ENCODE data around the gene CPT1A. TPM values are rescaled to one million over a fixed set of nuclear protein-coding genes. Genes with fewer than 3 reads are reported as not detected.

CPT1A gene
- total RNA-seq, 2 experiments from 2014 or later: 11.3 to 13.2 TPM

- intact Hi-C loops (cut with DNase I, micrococcal nuclease): loop anchor here in 1 of 2 experiments (5.0 kb wide), 1 partner anchor 38 kb away; the partner anchor contains the start of gene CPT1A
- DNase-seq (no peak), ATAC-seq (ENCODE audit: poor library complexity) (no peak)
- H3K4me3 Mint-ChIP-seq: no peak overlapping the region
- ChIA-PET POLR2A (no interaction called here), CTCF (no interaction called here)
- no peak for TF ChIP-seq CTCF (IDR thresholded peaks at IDR 0.05)
- no peaks in the 10 kb centered on the region for H3K9me3 Mint-ChIP-seq
- Histone ChIP-seq H3K27me3 (ENCODE audit: control insufficient read depth in 1 of 2, insufficient read depth in 2 of 2, low read length in 2 of 2) (no peaks in the 10 kb centered on the region), H3K4me1 (ENCODE audit: insufficient read depth, low read length) (no peaks in the 10 kb centered on the region), H3K4me3 (ENCODE audit: low read length) (no peak overlapping the region), H3K9me3 (ENCODE audit: control insufficient read depth in 1 of 2, insufficient read depth in 1 of 2, low read length in 2 of 2) (no peaks in the 10 kb centered on the region), H3K27ac (ENCODE audit: low read depth in 1 of 2, low read length in 2 of 2) (no peak overlapping the region), H3K36me3 (ENCODE audit: insufficient read depth, low read length) (peaks cover 22% of the 10 kb centered on the region)
- no peak overlapping the region for H3K27ac Mint-ChIP-seq
- H3K27me3 Mint-ChIP-seq: no peaks in the 10 kb centered on the region
- H3K36me3 Mint-ChIP-seq (ENCODE audit: low read depth): peaks cover 58% of the 10 kb centered on the region
- no peaks in the 10 kb centered on the region for H3K4me1 Mint-ChIP-seq (ENCODE audit: low read depth)
Observed at GRCh38 chr11:68804786-68805185, 36.9 kb downstream of the CPT1A start.

GRCh38 chr11:68803766-68804165, 38.0 kb downstream of the CPT1A start:
- ChIA-PET POLR2A (no interaction called here), CTCF (no interaction called here)
- Mint-ChIP-seq H3K4me1 (ENCODE audit: low read depth) (no peaks in the 10 kb centered on the region), H3K4me3 (no peak overlapping the region), H3K36me3 (ENCODE audit: low read depth) (peaks cover 59% of the 10 kb centered on the region), H3K9me3 (no peaks in the 10 kb centered on the region), H3K27me3 (no peaks in the 10 kb centered on the region), H3K27ac (no peak overlapping the region)
- Histone ChIP-seq H3K36me3 (ENCODE audit: insufficient read depth, low read length) (peaks cover 28% of the 10 kb centered on the region), H3K27ac (ENCODE audit: low read depth in 1 of 2, low read length in 2 of 2) (no peak overlapping the region), H3K27me3 (ENCODE audit: control insufficient read depth in 1 of 2, insufficient read depth in 2 of 2, low read length in 2 of 2) (no peaks in the 10 kb centered on the region), H3K4me1 (ENCODE audit: insufficient read depth, low read length) (no peaks in the 10 kb centered on the region), H3K4me3 (ENCODE audit: low read length) (no peak overlapping the region), H3K9me3 (ENCODE audit: control insufficient read depth in 1 of 2, insufficient read depth in 1 of 2, low read length in 2 of 2) (no peaks in the 10 kb centered on the region)
- DNase-seq (no peak), ATAC-seq (ENCODE audit: poor library complexity) (no peak)
- TF ChIP-seq CTCF (IDR thresholded peaks at IDR 0.05): no peak
- intact Hi-C loops (cut with DNase I, micrococcal nuclease): no loop called here

- Mint-ChIP-seq H3K27me3 (no peaks in the 10 kb centered on the region), H3K36me3 (ENCODE audit: low read depth) (peaks cover 85% of the 10 kb centered on the region), H3K9me3 (no peaks in the 10 kb centered on the region), H3K4me3 (no peak overlapping the region), H3K4me1 (ENCODE audit: low read depth) (no peaks in the 10 kb centered on the region), H3K27ac (no peak overlapping the region)
- Histone ChIP-seq H3K36me3 (ENCODE audit: insufficient read depth, low read length) (peaks cover 39% of the 10 kb centered on the region), H3K9me3 (ENCODE audit: control insufficient read depth in 1 of 2, insufficient read depth in 1 of 2, low read length in 2 of 2) (no peaks in the 10 kb centered on the region), H3K27me3 (ENCODE audit: control insufficient read depth in 1 of 2, insufficient read depth in 2 of 2, low read length in 2 of 2) (no peaks in the 10 kb centered on the region), H3K4me1 (ENCODE audit: insufficient read depth, low read length) (no peaks in the 10 kb centered on the region), H3K4me3 (ENCODE audit: low read length) (no peak overlapping the region), H3K27ac (ENCODE audit: low read depth in 1 of 2, low read length in 2 of 2) (no peak overlapping the region)
- CTCF ChIA-PET: interaction anchor here (0.6 to 0.9 kb wide), 3 partner anchors 8 to 23 kb away, joined by 3 to 7 read pairs (median 3); no protein-coding TSS in a partner anchor
- TF ChIP-seq CTCF (IDR thresholded peaks at IDR 0.05): peak; percentile 71
- intact Hi-C loops (cut with DNase I, micrococcal nuclease): loop anchor here in 1 of 2 experiments (5.0 to 10.0 kb wide), 2 partner anchors 46 to 166 kb away; partner anchors contain the start of gene CPT1A
- DNase-seq (peak; percentile 14 to 66 (median 33)), ATAC-seq (ENCODE audit: poor library complexity) (no peak)
- POLR2A ChIA-PET: interaction anchor here (1.1 kb wide), 1 partner anchor 46 kb away, joined by 3 read pairs; no protein-coding TSS in a partner anchor
Observed at GRCh38 chr11:68798221-68798813, 43.4 kb downstream of the CPT1A start.
